Heart left ventricle (tissue), 13 donors: Measurements from ENCODE around the gene TAP2.

Experiments used
- POLR2A ChIP-seq, 2 donors: fragments of 450-650 bp; IDR thresholded peaks; one replicate each; pipeline ENCODE4 v1.6.1; 2017; ENCODE audit warnings: antibody characterized with exemption in 2 of 2, mild to moderate bottlenecking in 2 of 2, moderate library complexity in 2 of 2
- TF ChIP-seq, protein P1 (sequence below), 12 donors: fragments of 200-600 bp; sonication (generic) in 4 of 12; IDR thresholded peaks; one replicate each; pipeline versions ENCODE4 v1.5.0 to v1.8.0; 2018 to 2022; ENCODE audit warnings: antibody characterized with exemption in 12 of 12, mild to moderate bottlenecking in 5 of 12
- donor health status: ischemic (EF 13 %, LVEDD 7.1; RV severe dilation, severe dysfunction).
- donor health status: DM: no; HTN: yes; CAD: no.
- donor health status: DM: no; HTN: no; CAD: no.
- donor health status: ischemic (EF 25% LVEDD 6.9; RV normal size, moderate dysfunction).
- donor health status: ischemic (EF 25% LVEDD 5.7; RV mildly dilated, moderate dysfunction).
- donor health status: ischemic (EF 35%, LVEDD 5.7; RV mildly dilated, moderate dysfunction).
- donor health status: nonischemic (EF 11% LVEDD 7.7; RV severe dilation, severe dysfunction).
- donor health status: DM: yes; HTN: yes; CAD: no.
- donor health status: PGD.
- donor health status: ischemic (EF 29% LVEDD 5.4; RV normal size, mild dysfunction).
- donor health status: nonischemic (EF 23%, LVEDD 6.1; RV moderate dilation, normal function).

DNA sequence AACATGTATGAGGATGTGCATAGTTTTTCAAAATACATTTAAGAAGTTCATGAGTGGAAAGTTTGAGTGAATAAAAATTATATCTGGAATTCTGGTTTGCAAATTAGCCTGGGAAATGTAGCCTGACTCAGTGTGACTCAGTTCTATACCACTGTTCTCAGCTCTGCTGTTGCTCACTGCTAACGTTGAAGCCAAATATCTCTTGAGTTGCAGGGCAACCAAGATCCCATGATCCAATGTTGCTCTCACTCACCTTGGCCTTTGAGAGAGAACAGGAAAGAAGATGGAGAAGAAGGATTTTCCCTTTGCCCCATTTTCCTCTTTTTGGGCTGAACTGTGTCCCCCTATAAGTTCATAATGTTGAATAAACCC, 44.3 kb upstream of the TAP2 start:
- no peak for TF ChIP-seq POLR2A (IDR thresholded peaks at IDR 0.05)
- TF ChIP-seq, protein P1, sequence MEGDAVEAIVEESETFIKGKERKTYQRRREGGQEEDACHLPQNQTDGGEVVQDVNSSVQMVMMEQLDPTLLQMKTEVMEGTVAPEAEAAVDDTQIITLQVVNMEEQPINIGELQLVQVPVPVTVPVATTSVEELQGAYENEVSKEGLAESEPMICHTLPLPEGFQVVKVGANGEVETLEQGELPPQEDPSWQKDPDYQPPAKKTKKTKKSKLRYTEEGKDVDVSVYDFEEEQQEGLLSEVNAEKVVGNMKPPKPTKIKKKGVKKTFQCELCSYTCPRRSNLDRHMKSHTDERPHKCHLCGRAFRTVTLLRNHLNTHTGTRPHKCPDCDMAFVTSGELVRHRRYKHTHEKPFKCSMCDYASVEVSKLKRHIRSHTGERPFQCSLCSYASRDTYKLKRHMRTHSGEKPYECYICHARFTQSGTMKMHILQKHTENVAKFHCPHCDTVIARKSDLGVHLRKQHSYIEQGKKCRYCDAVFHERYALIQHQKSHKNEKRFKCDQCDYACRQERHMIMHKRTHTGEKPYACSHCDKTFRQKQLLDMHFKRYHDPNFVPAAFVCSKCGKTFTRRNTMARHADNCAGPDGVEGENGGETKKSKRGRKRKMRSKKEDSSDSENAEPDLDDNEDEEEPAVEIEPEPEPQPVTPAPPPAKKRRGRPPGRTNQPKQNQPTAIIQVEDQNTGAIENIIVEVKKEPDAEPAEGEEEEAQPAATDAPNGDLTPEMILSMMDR (IDR thresholded peaks at IDR 0.05), result no peak
